MM.1S (cell line): ENCODE measurements around the gene GPSM1.

Source experiments
- DNase-seq: peaks from one replicate; pipeline ENCODE4 v3.0.0-alpha.2; 2015
- H2AFZ ChIP-seq: fragments of 300-600 bp; sonication (generic); 2 replicates; pipeline ENCODE4 v1.6.0; 2016; ENCODE audit warnings: antibody characterized with exemption, low read length
- H3F3A ChIP-seq: fragments of 300-600 bp; sonication (generic); 2 replicates; pipeline ENCODE4 v1.6.1; 2016; ENCODE audit warnings: mild to moderate bottlenecking, antibody characterized with exemption, low read length, moderate library complexity, mixed read lengths; ENCODE audit not compliant: insufficient read depth
- H3K27ac ChIP-seq: fragments of 300-600 bp; sonication (generic); 2 replicates; pipeline ENCODE4 v1.5.1; 2016; ENCODE audit warnings: mild to moderate bottlenecking, low read length
- H3K27me3 ChIP-seq: fragments of 300-600 bp; sonication (generic); replicated peaks from 2 replicates; pipeline ENCODE4 v1.6.0; 2016; ENCODE audit warnings: low read length; ENCODE audit not compliant: insufficient read depth
- H3K36me3 ChIP-seq: fragments of 300-600 bp; sonication (generic); replicated peaks from 2 replicates; pipeline ENCODE4 v1.6.1; 2016; ENCODE audit warnings: mild to moderate bottlenecking, low read length, mixed read lengths; ENCODE audit not compliant: insufficient read depth
- H3K4me1 ChIP-seq: fragments of 300-600 bp; sonication (generic); 2 replicates; pipeline ENCODE4 v1.6.1; 2016; ENCODE audit warnings: low read length, mixed read lengths
- H3K4me2 ChIP-seq: fragments of 300-600 bp; sonication (generic); 2 replicates; pipeline ENCODE4 v1.6.0; 2016; ENCODE audit warnings: low read depth, low read length
- H3K4me3 ChIP-seq: fragments of 300-600 bp; sonication (generic); 2 replicates; pipeline ENCODE4 v1.5.1; 2016; ENCODE audit warnings: low read length, mixed read lengths
- H3K79me2 ChIP-seq: fragments of 300-600 bp; sonication (generic); 2 replicates; pipeline ENCODE4 v1.6.1; 2016; ENCODE audit warnings: mixed run types, low read length, mixed read lengths
- H3K9ac ChIP-seq: fragments of 300-600 bp; sonication (generic); 2 replicates; pipeline ENCODE4 v1.6.1; 2016; ENCODE audit warnings: low read length, mixed read lengths
- H3K9me2 ChIP-seq: fragments of 300-600 bp; sonication (generic); replicated peaks from 2 replicates; pipeline ENCODE4 v1.6.1; 2016; ENCODE audit warnings: mild to moderate bottlenecking, low read length, mixed read lengths; ENCODE audit not compliant: insufficient read depth
- H3K9me3 ChIP-seq: fragments of 300-600 bp; sonication (generic); replicated peaks from 2 replicates; pipeline ENCODE4 v1.6.1; 2016; ENCODE audit warnings: mild to moderate bottlenecking, low read length, mixed read lengths; ENCODE audit not compliant: insufficient read depth
- H4K20me1 ChIP-seq: fragments of 300-600 bp; sonication (generic); 2 replicates; pipeline ENCODE4 v1.6.1; 2016; ENCODE audit warnings: mild to moderate bottlenecking, low read length, moderate library complexity, mixed read lengths; ENCODE audit not compliant: insufficient read depth
- CTCF ChIP-seq: fragments of 300-600 bp; sonication (generic); IDR thresholded peaks from 2 replicates; pipeline ENCODE4 v1.5.1; 2016; ENCODE audit warnings: antibody characterized with exemption, low read length, mixed read lengths
- EZH2 ChIP-seq: fragments of 300-600 bp; sonication (generic); optimal IDR thresholded peaks from 2 replicates; pipeline ENCODE3; 2017; ENCODE audit warnings: low read depth, mild to moderate bottlenecking, antibody characterized with exemption, low read length, mixed read lengths
- EZH2phosphoT487 ChIP-seq: fragments of 300-600 bp; sonication (generic); IDR thresholded peaks from 2 replicates; pipeline ENCODE4 v1.6.1; 2018; ENCODE audit warnings: antibody characterized with exemption, low read length

GPSM1 gene

GRCh38 chr9:136392538-136393449 lies 65.5 kb downstream of the GPSM1 start:
- no peaks in the 10 kb centered on the region for H3K9me2 ChIP-seq
- no peak overlapping the region for H3K27ac ChIP-seq
- TF ChIP-seq EZH2 (no peak), EZH2phosphoT487 (no peak), CTCF (no peak)
- H3K27me3 ChIP-seq = no peaks in the 10 kb centered on the region
- no peak overlapping the region for H2AFZ ChIP-seq
- no peak for DNase-seq
- H3F3A ChIP-seq = no peaks in the 10 kb centered on the region
- H3K4me3 ChIP-seq = no peak overlapping the region
- peaks cover 4% of the 10 kb centered on the region; the same call in 1 of the 2 replicates for H3K36me3 ChIP-seq
- no peak overlapping the region for H3K4me2 ChIP-seq
- H4K20me1 ChIP-seq = no peaks in the 10 kb centered on the region
- H3K79me2 ChIP-seq = peaks cover 7% of the 10 kb centered on the region
- no peaks in the 10 kb centered on the region for H3K4me1 ChIP-seq
- no peak overlapping the region for H3K9ac ChIP-seq
- H3K9me3 ChIP-seq = no peaks in the 10 kb centered on the region

DNA sequence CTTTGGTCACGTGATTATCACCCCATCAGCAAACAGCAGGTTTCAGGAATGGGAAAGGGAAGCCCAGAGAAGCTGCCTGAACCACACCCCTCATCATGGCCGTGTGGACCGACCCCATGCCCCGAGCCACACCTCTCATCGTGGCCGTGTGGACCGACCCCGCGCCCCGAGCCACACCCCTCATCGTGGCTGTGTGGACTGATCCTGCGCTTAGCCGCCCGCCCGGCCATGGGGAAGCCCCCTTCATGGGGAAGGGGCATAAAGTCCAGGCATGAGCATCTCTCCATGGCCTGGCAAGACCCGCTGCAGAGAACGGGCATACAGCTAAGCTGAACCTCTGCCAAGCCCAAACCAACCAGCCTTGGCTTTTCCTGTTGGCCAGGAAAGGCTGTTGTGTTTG lies 66.2 kb downstream of the GPSM1 start:
- no peaks in the 10 kb centered on the region for H3K9me3 ChIP-seq
- H3K79me2 ChIP-seq = peaks cover 14% of the 10 kb centered on the region
- H3K9me2 ChIP-seq = no peaks in the 10 kb centered on the region
- H3K4me3 ChIP-seq = no peak overlapping the region
- H4K20me1 ChIP-seq = no peaks in the 10 kb centered on the region
- DNase-seq = no peak
- no peaks in the 10 kb centered on the region for H3K27me3 ChIP-seq
- H3K4me1 ChIP-seq = peaks cover 2% of the 10 kb centered on the region
- TF ChIP-seq EZH2phosphoT487 (no peak), EZH2 (no peak)
- peaks cover 4% of the 10 kb centered on the region; the same call in 1 of the 2 replicates for H3K36me3 ChIP-seq
- no peak overlapping the region for H3K9ac ChIP-seq
- H3K4me2 ChIP-seq = no peak overlapping the region
- no peaks in the 10 kb centered on the region for H3F3A ChIP-seq
- no peak overlapping the region for H2AFZ ChIP-seq
- H3K27ac ChIP-seq = no peak overlapping the region

GRCh38 chr9:136394312-136395019 lies 67.1 kb downstream of the GPSM1 start:
- Histone ChIP-seq H3K36me3 (peaks cover 4% of the 10 kb centered on the region; the same call in 1 of the 2 replicates), H3K9me3 (no peaks in the 10 kb centered on the region), H4K20me1 (no peaks in the 10 kb centered on the region), H3K27me3 (no peaks in the 10 kb centered on the region), H3F3A (no peaks in the 10 kb centered on the region), H3K27ac (no peak overlapping the region), H3K4me3 (no peak overlapping the region), H3K9ac (no peak overlapping the region), H3K9me2 (no peaks in the 10 kb centered on the region), H2AFZ (no peak overlapping the region), H3K79me2 (peaks cover 23% of the 10 kb centered on the region), H3K4me1 (peaks cover 6% of the 10 kb centered on the region), H3K4me2 (no peak overlapping the region)
- TF ChIP-seq CTCF = no peak
- no peak for TF ChIP-seq EZH2phosphoT487
- no peak for TF ChIP-seq EZH2
- no peak for DNase-seq
